Measurements from ENCODE around the gene RMDN2. TPM values are rescaled to one million over a fixed set of nuclear protein-coding genes. Genes with fewer than 3 reads are reported as not detected.

The RMDN2 gene
- total RNA-seq, 1 experiment from 2014 or later = 3.0 TPM

DNA sequence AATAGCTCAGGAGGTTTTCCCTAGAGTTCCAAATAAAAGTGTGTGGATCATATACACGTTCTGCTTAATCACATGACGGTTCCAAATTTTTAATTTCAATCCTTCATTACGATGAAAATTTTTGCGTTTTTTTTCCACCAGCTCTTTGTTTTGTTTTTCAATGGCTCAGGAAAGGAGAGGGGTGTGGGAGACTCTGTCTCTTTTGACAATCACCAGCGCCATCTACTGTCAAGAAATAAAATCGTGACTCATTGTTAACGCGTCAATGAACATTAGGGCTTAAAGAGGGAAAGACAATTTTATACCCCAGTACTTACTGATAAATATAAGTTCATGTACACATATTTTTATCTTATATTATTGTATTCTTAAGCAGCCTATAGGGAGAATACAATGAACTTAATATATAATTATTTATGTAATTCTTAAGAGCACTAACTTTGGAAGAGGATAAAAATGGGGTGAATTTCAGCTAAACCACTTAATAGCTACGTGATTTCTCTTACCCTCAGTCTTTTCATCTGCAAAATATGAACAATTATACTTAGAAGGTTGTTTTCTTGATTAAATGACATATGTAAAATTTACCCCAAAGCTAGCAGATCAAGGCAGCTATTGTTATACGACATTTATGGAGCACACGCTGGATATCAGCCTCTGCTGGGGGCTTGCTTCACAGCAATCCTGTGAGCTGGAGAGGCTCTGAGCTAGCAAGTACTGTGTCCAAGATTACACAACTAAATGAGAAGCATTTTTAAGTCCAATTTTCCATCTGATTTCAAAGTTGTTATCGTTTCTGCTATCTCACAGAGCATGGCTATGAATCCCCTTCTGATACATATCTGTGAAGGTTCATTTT is 47.4 kb upstream of the RMDN2 start:
- H3K27me3 Mint-ChIP-seq (ENCODE audit: low read depth) = peaks cover 8% of the 10 kb centered on the region; the same call in 1 of the 2 replicates
- TF ChIP-seq CTCF (IDR thresholded peaks at IDR 0.05) (peak; percentile 64), OVOL2 (CRISPR knock-in tag; IDR thresholded peaks at IDR 0.05; ENCODE audit: borderline replicate concordance) (no peak), FOXK1 (CRISPR knock-in tag; IDR thresholded peaks at IDR 0.05) (no peak)
- no peak overlapping the region for H3K27ac Mint-ChIP-seq
- no peaks in the 10 kb centered on the region for H3K36me3 Mint-ChIP-seq
- H3K9me3 Mint-ChIP-seq = no peaks in the 10 kb centered on the region
- no peak overlapping the region for H3K4me3 Mint-ChIP-seq
- H3K4me1 Mint-ChIP-seq = peaks cover 34% of the 10 kb centered on the region
- DNase-seq (ENCODE audit: low spot score) = no peak
- peak; percentile 34 for ATAC-seq
- ChIA-PET CTCF (interaction anchor here (0.5 to 4.8 kb wide), 89 partner anchors 9 to 696 kb away, joined by 3 to 111 read pairs (median 4); partner anchors contain the start of genes QPCT and RMDN2), POLR2A (no interaction called here)

DNA sequence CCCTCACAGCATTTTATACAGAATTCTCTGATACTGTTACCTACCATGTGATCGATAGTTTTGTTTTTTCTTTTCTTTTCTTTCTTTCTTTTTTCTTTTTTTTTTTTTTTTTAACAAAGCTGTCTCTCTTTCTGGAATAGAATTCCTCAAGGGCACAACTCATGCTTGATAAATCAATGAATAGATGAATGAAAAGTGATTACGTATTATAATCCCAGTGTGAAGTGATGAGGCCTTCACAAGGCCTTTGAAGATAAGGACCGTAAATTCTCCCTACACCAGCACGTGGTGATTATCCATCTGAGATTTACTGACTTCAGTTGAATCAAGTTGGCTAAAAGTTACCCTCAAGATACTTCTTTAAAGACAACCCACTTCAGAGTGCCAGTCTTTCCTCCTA is 46.6 kb upstream of the RMDN2 start:
- POLR2A ChIA-PET = no interaction called here
- no peaks in the 10 kb centered on the region for H3K9me3 Mint-ChIP-seq
- TF ChIP-seq NFE2L1 (CRISPR knock-in tag; IDR thresholded peaks at IDR 0.05) (no peak), PRRX2 (CRISPR knock-in tag; IDR thresholded peaks at IDR 0.05) (no peak), E2F1 (CRISPR knock-in tag; IDR thresholded peaks at IDR 0.05) (no peak), GRHL2 (CRISPR knock-in tag; IDR thresholded peaks at IDR 0.05; ENCODE audit: insufficient replicate concordance, severe bottlenecking) (no peak), SOX15 (CRISPR knock-in tag; IDR thresholded peaks at IDR 0.05) (no peak), EMX1 (CRISPR knock-in tag; IDR thresholded peaks at IDR 0.05) (no peak), ZNF671 (CRISPR knock-in tag; IDR thresholded peaks at IDR 0.05) (no peak), ZSCAN18 (CRISPR knock-in tag; IDR thresholded peaks at IDR 0.05) (no peak), USF1 (CRISPR knock-in tag; IDR thresholded peaks at IDR 0.05) (no peak), ZBTB21 (CRISPR knock-in tag; IDR thresholded peaks at IDR 0.05; ENCODE audit: borderline replicate concordance) (no peak), SP1 (CRISPR knock-in tag; conservative IDR thresholded peaks at IDR 0.05) (no peak), ZNF423 (CRISPR knock-in tag; IDR thresholded peaks at IDR 0.05) (no peak), ZNF512 (CRISPR knock-in tag; IDR thresholded peaks at IDR 0.05; ENCODE audit: borderline replicate concordance) (no peak), STAT6 (CRISPR knock-in tag; conservative IDR thresholded peaks at IDR 0.05; ENCODE audit: low read depth) (no peak), CBFB (CRISPR knock-in tag; IDR thresholded peaks at IDR 0.05; ENCODE audit: low read depth) (no peak)
- TF ChIP-seq, protein P1, sequence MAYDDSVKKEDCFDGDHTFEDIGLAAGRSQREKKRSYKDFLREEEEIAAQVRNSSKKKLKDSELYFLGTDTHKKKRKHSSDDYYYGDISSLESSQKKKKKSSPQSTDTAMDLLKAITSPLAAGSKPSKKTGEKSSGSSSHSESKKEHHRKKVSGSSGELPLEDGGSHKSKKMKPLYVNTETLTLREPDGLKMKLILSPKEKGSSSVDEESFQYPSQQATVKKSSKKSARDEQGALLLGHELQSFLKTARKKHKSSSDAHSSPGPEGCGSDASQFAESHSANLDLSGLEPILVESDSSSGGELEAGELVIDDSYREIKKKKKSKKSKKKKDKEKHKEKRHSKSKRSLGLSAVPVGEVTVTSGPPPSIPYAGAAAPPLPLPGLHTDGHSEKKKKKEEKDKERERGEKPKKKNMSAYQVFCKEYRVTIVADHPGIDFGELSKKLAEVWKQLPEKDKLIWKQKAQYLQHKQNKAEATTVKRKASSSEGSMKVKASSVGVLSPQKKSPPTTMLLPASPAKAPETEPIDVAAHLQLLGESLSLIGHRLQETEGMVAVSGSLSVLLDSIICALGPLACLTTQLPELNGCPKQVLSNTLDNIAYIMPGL (CRISPR knock-in tag; IDR thresholded peaks at IDR 0.05) = no peak
- TF ChIP-seq, protein P2, sequence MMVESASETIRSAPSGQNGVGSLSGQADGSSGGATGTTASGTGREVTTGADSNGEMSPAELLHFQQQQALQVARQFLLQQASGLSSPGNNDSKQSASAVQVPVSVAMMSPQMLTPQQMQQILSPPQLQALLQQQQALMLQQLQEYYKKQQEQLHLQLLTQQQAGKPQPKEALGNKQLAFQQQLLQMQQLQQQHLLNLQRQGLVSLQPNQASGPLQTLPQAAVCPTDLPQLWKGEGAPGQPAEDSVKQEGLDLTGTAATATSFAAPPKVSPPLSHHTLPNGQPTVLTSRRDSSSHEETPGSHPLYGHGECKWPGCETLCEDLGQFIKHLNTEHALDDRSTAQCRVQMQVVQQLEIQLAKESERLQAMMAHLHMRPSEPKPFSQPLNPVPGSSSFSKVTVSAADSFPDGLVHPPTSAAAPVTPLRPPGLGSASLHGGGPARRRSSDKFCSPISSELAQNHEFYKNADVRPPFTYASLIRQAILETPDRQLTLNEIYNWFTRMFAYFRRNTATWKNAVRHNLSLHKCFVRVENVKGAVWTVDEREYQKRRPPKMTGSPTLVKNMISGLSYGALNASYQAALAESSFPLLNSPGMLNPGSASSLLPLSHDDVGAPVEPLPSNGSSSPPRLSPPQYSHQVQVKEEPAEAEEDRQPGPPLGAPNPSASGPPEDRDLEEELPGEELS (CRISPR knock-in tag; IDR thresholded peaks at IDR 0.05) = no peak

More for the DNA sequence above, 46.6 kb upstream of the RMDN2 start:
- no peak for ATAC-seq
- CTCF ChIA-PET = interaction anchor here (0.6 to 4.8 kb wide), 14 partner anchors 8 to 530 kb away, joined by 3 to 111 read pairs (median 10); no protein-coding TSS in a partner anchor
- no peak for DNase-seq (ENCODE audit: low spot score)
- Mint-ChIP-seq H3K4me3 (no peak overlapping the region), H3K4me1 (peaks cover 26% of the 10 kb centered on the region), H3K27ac (no peak overlapping the region), H3K36me3 (no peaks in the 10 kb centered on the region), H3K27me3 (ENCODE audit: low read depth) (peaks cover 8% of the 10 kb centered on the region; the same call in 1 of the 2 replicates)
